ENCODE data around the gene GSK3A.

GSK3A gene

DNA sequence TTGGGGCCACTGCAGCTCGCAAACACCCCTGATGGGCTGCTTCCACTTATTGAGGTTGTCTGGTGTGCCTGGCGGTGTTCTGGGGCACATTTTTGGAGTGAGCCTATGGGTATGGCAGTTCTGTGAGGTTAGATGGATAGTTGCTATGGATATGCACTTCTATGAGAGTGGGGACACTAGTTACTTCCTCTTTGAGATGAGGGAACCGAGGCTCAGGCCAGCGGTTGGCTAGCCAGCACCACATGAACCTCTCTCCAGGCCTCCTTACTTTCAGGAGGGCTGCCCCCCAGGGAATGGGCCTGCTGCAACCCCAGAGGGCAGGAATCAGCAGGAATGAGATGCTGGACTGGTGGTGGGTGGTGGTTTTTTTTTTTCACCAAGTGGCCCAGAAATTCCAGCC is 46.0 kb upstream of the GSK3A start:
- no peaks in the 10 kb centered on the region for H3F3A ChIP-seq (ENCODE audit: low read depth)
- no peaks in the 10 kb centered on the region for H3K9me2 ChIP-seq (replicated peaks; ENCODE audit: low read depth, low read length)
- no peaks in the 10 kb centered on the region for H3K27me3 ChIP-seq (ENCODE audit: insufficient read depth, low read length, poor library complexity, severe bottlenecking)
- no peak overlapping the region for H2AFZ ChIP-seq (ENCODE audit: low read length)
- H3K4me3 ChIP-seq (ENCODE audit: low read length, poor library complexity, severe bottlenecking) = no peak overlapping the region
- H3K9me3 ChIP-seq (ENCODE audit: insufficient read depth, low read depth, low read length) = no peaks in the 10 kb centered on the region
- TF ChIP-seq EZH2phosphoT487 (IDR thresholded peaks at IDR 0.05; ENCODE audit: borderline replicate concordance) = no peak
- H3K9ac ChIP-seq (ENCODE audit: low read depth, low read length, poor library complexity, severe bottlenecking) = no peak overlapping the region
- peaks cover 52% of the 10 kb centered on the region; the same call in 1 of the 2 replicates for H3K36me3 ChIP-seq (ENCODE audit: insufficient read depth, low read length)
- peaks cover 25% of the 10 kb centered on the region for H3K79me2 ChIP-seq (ENCODE audit: insufficient read depth, low read length)
- peaks cover 19% of the 10 kb centered on the region for H3K4me1 ChIP-seq (ENCODE audit: insufficient read depth, low read length, poor library complexity, severe bottlenecking)
- no peak overlapping the region for H3K4me2 ChIP-seq (ENCODE audit: low read depth, low read length, poor library complexity, severe bottlenecking)
- peaks cover 23% of the 10 kb centered on the region for H4K20me1 ChIP-seq (ENCODE audit: insufficient read depth, low read length, poor library complexity, severe bottlenecking)

DNA sequence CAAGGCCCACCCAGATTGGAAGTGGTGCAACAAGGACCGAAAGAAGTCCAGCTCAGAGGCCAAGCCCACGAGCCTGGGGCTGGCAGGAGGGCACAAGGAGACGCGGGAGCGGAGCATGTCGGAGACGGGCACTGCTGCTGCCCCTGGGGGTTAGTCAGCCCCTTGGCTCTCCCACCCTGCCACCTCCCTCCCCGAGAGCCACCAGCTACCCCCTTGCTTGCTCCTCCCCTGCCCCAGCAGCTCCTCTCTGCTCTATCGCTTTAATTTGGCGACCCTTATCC is 45.4 kb upstream of the GSK3A start:
- H2AFZ ChIP-seq (ENCODE audit: low read length) = no peak overlapping the region
- H3K79me2 ChIP-seq (ENCODE audit: insufficient read depth, low read length) = peaks cover 25% of the 10 kb centered on the region
- H3K4me3 ChIP-seq (ENCODE audit: low read length, poor library complexity, severe bottlenecking) = no peak overlapping the region
- no peaks in the 10 kb centered on the region for H3K9me2 ChIP-seq (replicated peaks; ENCODE audit: low read depth, low read length)
- no peaks in the 10 kb centered on the region for H3K9me3 ChIP-seq (ENCODE audit: insufficient read depth, low read depth, low read length)
- no peak overlapping the region for H3K4me2 ChIP-seq (ENCODE audit: low read depth, low read length, poor library complexity, severe bottlenecking)
- H3K27me3 ChIP-seq (ENCODE audit: insufficient read depth, low read length, poor library complexity, severe bottlenecking) = no peaks in the 10 kb centered on the region
- peaks cover 47% of the 10 kb centered on the region; the same call in 1 of the 2 replicates for H3K36me3 ChIP-seq (ENCODE audit: insufficient read depth, low read length)
- no peak overlapping the region for H3K9ac ChIP-seq (ENCODE audit: low read depth, low read length, poor library complexity, severe bottlenecking)
- peaks cover 23% of the 10 kb centered on the region for H4K20me1 ChIP-seq (ENCODE audit: insufficient read depth, low read length, poor library complexity, severe bottlenecking)
- H3F3A ChIP-seq (ENCODE audit: low read depth) = no peaks in the 10 kb centered on the region
- peaks cover 24% of the 10 kb centered on the region for H3K4me1 ChIP-seq (ENCODE audit: insufficient read depth, low read length, poor library complexity, severe bottlenecking)
- TF ChIP-seq CTCF (conservative IDR thresholded peaks at IDR 0.05; ENCODE audit: low read length) (no peak), EZH2phosphoT487 (IDR thresholded peaks at IDR 0.05; ENCODE audit: borderline replicate concordance) (no peak)

DNA sequence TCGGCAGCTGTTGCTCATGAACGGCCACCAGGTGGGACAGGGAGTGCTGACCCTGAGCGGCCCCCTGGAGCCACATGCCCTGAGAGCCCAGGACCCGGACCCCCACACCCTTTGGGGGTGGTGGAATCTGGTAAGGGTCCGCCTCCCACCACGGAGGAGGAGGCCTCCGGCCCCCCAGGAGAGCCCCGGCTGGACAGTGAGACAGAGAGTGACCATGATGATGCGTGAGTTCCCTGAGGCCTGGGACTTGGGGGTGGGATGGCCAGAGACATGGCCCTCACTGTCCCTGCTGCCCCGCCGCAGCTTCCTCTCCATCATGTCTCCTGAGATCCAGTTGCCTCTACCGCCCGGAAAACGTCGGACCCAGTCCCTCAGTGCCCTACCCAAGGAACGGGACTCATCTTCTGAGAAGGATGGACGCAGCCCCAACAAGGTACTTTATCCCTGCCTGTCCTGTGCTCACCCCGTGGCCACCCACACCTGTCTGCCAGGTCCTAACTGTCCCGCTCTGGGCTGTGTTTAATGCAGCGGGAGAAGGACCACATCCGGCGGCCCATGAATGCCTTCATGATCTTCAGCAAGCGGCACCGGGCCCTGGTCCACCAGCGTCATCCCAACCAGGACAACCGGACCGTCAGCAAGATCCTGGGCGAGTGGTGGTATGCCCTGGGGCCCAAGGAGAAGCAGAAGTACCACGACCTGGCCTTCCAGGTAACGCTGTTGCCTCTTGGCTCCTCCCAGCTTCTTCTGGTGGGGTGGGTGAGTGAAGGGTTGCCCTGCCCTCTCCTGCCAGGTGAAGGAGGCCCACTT is 44.8 kb upstream of the GSK3A start:
- TF ChIP-seq CTCF (conservative IDR thresholded peaks at IDR 0.05; ENCODE audit: low read length) = no peak
- TF ChIP-seq EZH2phosphoT487 (IDR thresholded peaks at IDR 0.05; ENCODE audit: borderline replicate concordance) = no peak
- no peak overlapping the region for H3K9ac ChIP-seq (ENCODE audit: low read depth, low read length, poor library complexity, severe bottlenecking)
- H2AFZ ChIP-seq (ENCODE audit: low read length) = no peak overlapping the region
- H3K36me3 ChIP-seq (ENCODE audit: insufficient read depth, low read length) = peaks cover 47% of the 10 kb centered on the region; the same call in 1 of the 2 replicates
- H3K4me3 ChIP-seq (ENCODE audit: low read length, poor library complexity, severe bottlenecking) = no peak overlapping the region
- H3K4me1 ChIP-seq (ENCODE audit: insufficient read depth, low read length, poor library complexity, severe bottlenecking) = peaks cover 28% of the 10 kb centered on the region
- no peaks in the 10 kb centered on the region for H3K9me2 ChIP-seq (replicated peaks; ENCODE audit: low read depth, low read length)
- no peaks in the 10 kb centered on the region for H3K9me3 ChIP-seq (ENCODE audit: insufficient read depth, low read depth, low read length)
- H4K20me1 ChIP-seq (ENCODE audit: insufficient read depth, low read length, poor library complexity, severe bottlenecking) = peaks cover 23% of the 10 kb centered on the region
- peaks cover 25% of the 10 kb centered on the region for H3K79me2 ChIP-seq (ENCODE audit: insufficient read depth, low read length)
- H3F3A ChIP-seq (ENCODE audit: low read depth) = peaks cover 4% of the 10 kb centered on the region; the same call in 1 of the 2 replicates
- no peaks in the 10 kb centered on the region for H3K27me3 ChIP-seq (ENCODE audit: insufficient read depth, low read length, poor library complexity, severe bottlenecking)
- H3K4me2 ChIP-seq (ENCODE audit: low read depth, low read length, poor library complexity, severe bottlenecking) = no peak overlapping the region
